Endodermal cell (in vitro differentiated cells): ENCODE results near the gene YY1. TPM values are rescaled to one million over a fixed set of nuclear protein-coding genes. Genes with fewer than 3 reads are reported as not detected.
A peak's percentile ranks its signal among the peaks of the same experiment; 100 is the strongest.

ENCODE experiments used
- DNase-seq: peaks from one replicate; pipeline ENCODE4 v3.0.0-alpha.2; 2017
- H3K27ac ChIP-seq: 2 replicates; pipeline ENCODE4 v1.5.1; 2013; ENCODE audit warnings: mild to moderate bottlenecking, low read depth, low read length, moderate library complexity
- H3K27me3 ChIP-seq: 2 replicates; pipeline ENCODE4 v1.6.1; 2013; ENCODE audit warnings: mild to moderate bottlenecking, low read length, moderate library complexity; ENCODE audit not compliant: insufficient read depth, control insufficient read depth, poor library complexity, severe bottlenecking
- H3K36me3 ChIP-seq: 2 replicates; pipeline ENCODE4 v1.7.0; 2013; ENCODE audit warnings: mild to moderate bottlenecking, low read length, moderate library complexity; ENCODE audit not compliant: control insufficient read depth, insufficient read depth
- H3K4me1 ChIP-seq: one replicate; pipeline ENCODE4 v1.7.0; 2013; ENCODE audit warnings: low read length; ENCODE audit not compliant: control insufficient read depth, insufficient read depth
- H3K4me3 ChIP-seq: 2 replicates; pipeline ENCODE4 v1.5.1; 2013; ENCODE audit warnings: mild to moderate bottlenecking, low read length, moderate library complexity
- H3K9ac ChIP-seq: 2 replicates; pipeline ENCODE4 v1.6.1; 2013; ENCODE audit warnings: mild to moderate bottlenecking, low read length, moderate library complexity; ENCODE audit not compliant: poor library complexity, severe bottlenecking; ENCODE audit errors: extremely low read depth
- H3K9me3 ChIP-seq: 2 replicates; pipeline ENCODE4 v1.6.1; 2013; ENCODE audit warnings: mild to moderate bottlenecking, low read length, moderate library complexity; ENCODE audit not compliant: control insufficient read depth
- H3K27ac Mint-ChIP-seq: 2 replicates; pipeline ENCODE4 v1.8.0; 2020; ENCODE audit warnings: mixed read lengths
- H3K27me3 Mint-ChIP-seq: 2 replicates; pipeline ENCODE4 v1.8.0; 2021; ENCODE audit warnings: mild to moderate bottlenecking, mixed read lengths; ENCODE audit not compliant: insufficient read depth
- H3K36me3 Mint-ChIP-seq: 2 replicates; pipeline ENCODE4 v1.8.0; 2020; ENCODE audit warnings: low read depth, mixed read lengths
- H3K4me1 Mint-ChIP-seq: 2 replicates; pipeline ENCODE4 v1.8.0; 2020; ENCODE audit warnings: mixed read lengths
- H3K4me3 Mint-ChIP-seq: 2 replicates; pipeline ENCODE4 v1.8.0; 2020; ENCODE audit warnings: mild to moderate bottlenecking, moderate library complexity, mixed read lengths
- H3K9me3 Mint-ChIP-seq: 2 replicates; pipeline ENCODE4 v1.8.0; 2020; ENCODE audit warnings: mild to moderate bottlenecking, mixed read lengths
- CTCF ChIP-seq: fragments of 200-600 bp; sonication (generic); conservative IDR thresholded peaks from 2 replicates; pipeline ENCODE4 v1.5.0; 2021; ENCODE audit warnings: antibody characterized with exemption, mild to moderate bottlenecking
- WGBS, 2 experiments: methylation state at CpG; one replicate each; pipeline versions ENCODE4 v1.1.5 to v1.1.7; 2013; ENCODE audit warnings: missing lambda C conversion rate in 2 of 2, mixed read lengths in 1 of 2; ENCODE audit not compliant: insufficient coverage in 1 of 2, insufficient read length in 1 of 2; 5-methylcytosine and 5-hydroxymethylcytosine counted together
- total RNA-seq, 2 donors: library from RNA; stranded (reverse); fragmentation: NEBNext Ultra II Directional in 1 of 2; extraction: Animal tissue kit (Norgen Biotek cat#: 25700) in 1 of 2; gene quantifications; 2 replicates in 1 of 2; 3 replicates in 1 of 2; pipeline ENCODE4 v1.2.1, GENCODE V29; 2021

Gene YY1
- total RNA-seq, 2 donors from 2014 or later = 94.8 to 103 TPM

GRCh38 chr14:100221533-100222223, 17.3 kb upstream of the YY1 start:
- Histone ChIP-seq H3K4me3 (peak overlapping the region; percentile 70), H3K27ac (peak overlapping the region; percentile 86), H3K36me3 (no peaks in the 10 kb centered on the region), H3K4me1 (peaks cover 18% of the 10 kb centered on the region), H3K9me3 (no peaks in the 10 kb centered on the region), H3K9ac (peak overlapping the region; percentile 70), H3K27me3 (no peaks in the 10 kb centered on the region)
- peak; percentile 85 for DNase-seq
- Mint-ChIP-seq H3K4me3 (no peak overlapping the region), H3K4me1 (no peaks in the 10 kb centered on the region), H3K27me3 (no peaks in the 10 kb centered on the region), H3K27ac (no peak overlapping the region), H3K9me3 (no peaks in the 10 kb centered on the region), H3K36me3 (peaks cover 3% of the 10 kb centered on the region)
- WGBS, 2 experiments = 10 to 15% methylated on average over 14 to 15 of the region's 15 CpGs
- no peak for TF ChIP-seq CTCF

- Mint-ChIP-seq H3K4me3 (no peak overlapping the region), H3K36me3 (peaks cover 3% of the 10 kb centered on the region)
- DNase-seq = peak; percentile 64
Observed at GRCh38 chr14:100222224-100223093, 16.5 kb upstream of the YY1 start.

More at GRCh38 chr14:100222224-100223093, 16.5 kb upstream of the YY1 start:
- H3K9me3 ChIP-seq = no peaks in the 10 kb centered on the region
- TF ChIP-seq CTCF = no peak
- H3K27ac Mint-ChIP-seq = no peak overlapping the region
- no peaks in the 10 kb centered on the region for H3K9me3 Mint-ChIP-seq
- WGBS, 2 experiments = 56 to 63% methylated on average over 7 to 14 of the region's 14 CpGs
- peak overlapping the region; percentile 70 for H3K9ac ChIP-seq
- H3K27ac ChIP-seq = peak overlapping the region; percentile 86
- no peaks in the 10 kb centered on the region for H3K4me1 Mint-ChIP-seq
- peak overlapping the region; percentile 70 for H3K4me3 ChIP-seq
- no peaks in the 10 kb centered on the region for H3K36me3 ChIP-seq
- H3K4me1 ChIP-seq = peaks cover 18% of the 10 kb centered on the region
- no peaks in the 10 kb centered on the region for H3K27me3 ChIP-seq
- H3K27me3 Mint-ChIP-seq = no peaks in the 10 kb centered on the region
